WTC11 (cell line): ENCODE results near the gene TIMM22. TPM values are rescaled to one million over a fixed set of nuclear protein-coding genes. Genes with fewer than 3 reads are reported as not detected.

ENCODE experiments used
- microRNA-seq: library from miRNA; unstranded; fragments of <30 nt; microRNA quantifications from one replicate; pipeline ENCODE4 v1.2.0, GENCODE V29; 2022; ENCODE audit warnings: borderline number of aligned reads
- total RNA-seq: library from RNA; stranded (reverse); gene quantifications from 3 replicates; pipeline ENCODE4 v1.2.3, GENCODE V29; 2021

Gene TIMM22
- total RNA-seq, 1 experiment from 2014 or later = 18.0 TPM

Small RNAs within 50 kb of the gene (microRNA-seq; reads per million reads assigned to microRNA genes)
- not detected for gene MIR3183

Other genes with a start within 250 kb of the TIMM22 start
- 39.9 to 48.4 TPM (median 42.1 TPM) in 3 replicates for gene GEMIN4, start 244.9 kb upstream of the TIMM22 start, total RNA-seq
- gene GLOD4, start 214.8 kb upstream of the TIMM22 start, total RNA-seq = 69.0 to 73.3 TPM (median 69.1 TPM) in 3 replicates
- 23.1 to 25.0 TPM (median 24.3 TPM) in 3 replicates for gene MRM3, start 214.8 kb upstream of the TIMM22 start, total RNA-seq
- 96.8 to 100 TPM (median 98.7 TPM) in 3 replicates for gene NXN, start 17.4 kb upstream of the TIMM22 start, total RNA-seq
- gene ABR, start 182.9 kb downstream of the TIMM22 start, total RNA-seq = 38.0 to 43.7 TPM (median 41.0 TPM) in 3 replicates